ENCODE data around the gene SIRT6. TPM values are rescaled to one million over a fixed set of nuclear protein-coding genes. Genes with fewer than 3 reads are reported as not detected.

Gene SIRT6
- polyA plus RNA-seq, 1 donor (not counting 4 experiments of a cell fraction or from before 2014, with no cell fraction given) = 14.6 TPM

DNA sequence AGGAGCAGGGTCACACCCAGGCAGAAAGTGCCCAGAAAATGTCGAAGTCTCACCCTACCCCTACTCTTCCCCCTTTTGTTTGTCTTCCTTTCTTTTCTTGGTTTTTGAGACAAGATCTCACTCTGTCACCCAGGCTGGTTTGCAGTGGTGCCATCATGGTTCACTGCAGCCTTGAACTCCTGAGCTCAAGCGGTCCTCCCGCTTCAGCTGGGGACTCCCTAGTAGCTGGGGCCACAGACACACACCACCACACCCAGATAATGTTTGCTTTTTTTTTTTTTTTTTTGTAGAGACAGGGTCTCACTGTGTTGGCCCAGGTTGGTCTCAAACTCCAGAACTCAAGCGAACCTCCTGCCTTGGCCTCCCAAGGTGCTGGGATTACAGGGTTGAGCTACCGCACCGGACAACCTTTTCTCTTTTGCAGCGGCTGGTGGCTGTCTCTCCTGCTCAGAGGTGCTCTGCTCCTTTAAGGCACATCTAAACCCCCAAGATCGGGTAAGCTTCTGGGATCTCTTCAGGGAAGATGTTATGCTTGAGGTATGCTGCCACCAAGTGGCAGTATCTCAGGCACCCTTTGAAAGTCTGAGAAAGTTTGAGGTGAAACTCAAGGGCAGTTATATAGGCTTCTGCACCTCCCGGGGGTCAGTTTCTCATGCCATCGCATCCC lies 24.6 kb upstream of the SIRT6 start:
- H3K9ac ChIP-seq (ENCODE audit: control insufficient read depth, extremely low read depth, insufficient read depth, low read length) = no peak overlapping the region
- no peaks in the 10 kb centered on the region for H3K36me3 ChIP-seq (ENCODE audit: control insufficient read depth in 2 of 2, extremely low read depth in 1 of 2, insufficient read depth in 2 of 2, low read length in 2 of 2)
- FAIRE-seq (no peak), DNase-seq (ENCODE audit: low read depth, low spot score) (no peak)
- no peaks in the 10 kb centered on the region for H3K27me3 ChIP-seq (ENCODE audit: control insufficient read depth, extremely low read depth, insufficient read depth, low read length)
- H3K27ac ChIP-seq (ENCODE audit: control insufficient read depth, insufficient read depth, low read length) = no peak overlapping the region
- no peak overlapping the region for H3K4me3 ChIP-seq (ENCODE audit: control insufficient read depth in 2 of 3, extremely low read depth in 1 of 3, insufficient read depth in 2 of 3, low read depth in 1 of 3, low read length in 3 of 3)
- no peaks in the 10 kb centered on the region for H3K79me2 ChIP-seq (ENCODE audit: control insufficient read depth, insufficient read depth, low read length)
- TF ChIP-seq EZH2 (IDR thresholded peaks at IDR 0.05; ENCODE audit: low read length) = no peak
- TF ChIP-seq, protein P1, sequence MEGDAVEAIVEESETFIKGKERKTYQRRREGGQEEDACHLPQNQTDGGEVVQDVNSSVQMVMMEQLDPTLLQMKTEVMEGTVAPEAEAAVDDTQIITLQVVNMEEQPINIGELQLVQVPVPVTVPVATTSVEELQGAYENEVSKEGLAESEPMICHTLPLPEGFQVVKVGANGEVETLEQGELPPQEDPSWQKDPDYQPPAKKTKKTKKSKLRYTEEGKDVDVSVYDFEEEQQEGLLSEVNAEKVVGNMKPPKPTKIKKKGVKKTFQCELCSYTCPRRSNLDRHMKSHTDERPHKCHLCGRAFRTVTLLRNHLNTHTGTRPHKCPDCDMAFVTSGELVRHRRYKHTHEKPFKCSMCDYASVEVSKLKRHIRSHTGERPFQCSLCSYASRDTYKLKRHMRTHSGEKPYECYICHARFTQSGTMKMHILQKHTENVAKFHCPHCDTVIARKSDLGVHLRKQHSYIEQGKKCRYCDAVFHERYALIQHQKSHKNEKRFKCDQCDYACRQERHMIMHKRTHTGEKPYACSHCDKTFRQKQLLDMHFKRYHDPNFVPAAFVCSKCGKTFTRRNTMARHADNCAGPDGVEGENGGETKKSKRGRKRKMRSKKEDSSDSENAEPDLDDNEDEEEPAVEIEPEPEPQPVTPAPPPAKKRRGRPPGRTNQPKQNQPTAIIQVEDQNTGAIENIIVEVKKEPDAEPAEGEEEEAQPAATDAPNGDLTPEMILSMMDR (optimal IDR thresholded peaks at IDR 0.05 in 1 of 3, IDR thresholded peaks at IDR 0.05 in 1 of 3, conservative IDR thresholded peaks at IDR 0.05 in 1 of 3; ENCODE audit: extremely low read depth in 1 of 3, insufficient read depth in 2 of 3, low read length in 3 of 3) = peak in 2 of 3 experiments; percentile 17 to 18
- H3K4me1 ChIP-seq (ENCODE audit: control insufficient read depth, extremely low read depth, insufficient read depth, low read length) = no peaks in the 10 kb centered on the region
- H3K4me2 ChIP-seq (ENCODE audit: control insufficient read depth, extremely low read depth, insufficient read depth, low read depth, low read length) = no peak overlapping the region
- no peak overlapping the region for H2AFZ ChIP-seq (ENCODE audit: control insufficient read depth, low read length)
- no peaks in the 10 kb centered on the region for H4K20me1 ChIP-seq (ENCODE audit: control insufficient read depth, extremely low read depth, insufficient read depth, low read length)
- H3K9me3 ChIP-seq (ENCODE audit: control insufficient read depth, low read depth, low read length) = no peaks in the 10 kb centered on the region
- no peaks in the 10 kb centered on the region for H3K9me1 ChIP-seq (ENCODE audit: control insufficient read depth, extremely low read depth, insufficient read depth, low read length)
- dilution Hi-C loops (cut with MboI; ENCODE audit: extremely low pct_ligation_motif_present, low sequenced_read_pairs) = no loop called here

DNA sequence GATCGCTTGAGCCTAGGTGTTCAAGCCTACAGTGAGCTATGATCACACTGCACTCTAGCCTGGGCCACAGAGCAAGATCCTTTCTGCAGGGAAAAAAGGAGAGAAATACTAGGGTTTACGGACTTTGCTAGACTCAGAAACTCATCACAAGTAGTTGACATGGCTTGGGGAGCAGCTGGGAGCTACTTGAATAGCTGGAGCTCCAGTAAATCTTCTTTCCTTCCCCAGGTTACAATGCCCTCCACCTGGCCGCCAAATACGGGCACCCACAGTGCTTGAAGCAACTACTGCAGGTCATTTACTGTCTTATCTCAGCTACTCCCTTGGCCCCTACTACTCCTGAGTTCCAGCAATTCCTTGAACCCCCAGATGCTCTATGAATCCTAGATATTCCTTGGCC lies 19.4 kb upstream of the SIRT6 start:
- Histone ChIP-seq H3K79me2 (ENCODE audit: control insufficient read depth, insufficient read depth, low read length) (no peaks in the 10 kb centered on the region), H2AFZ (ENCODE audit: control insufficient read depth, low read length) (no peak overlapping the region), H3K36me3 (ENCODE audit: control insufficient read depth in 2 of 2, extremely low read depth in 1 of 2, insufficient read depth in 2 of 2, low read length in 2 of 2) (no peaks in the 10 kb centered on the region), H3K9me1 (ENCODE audit: control insufficient read depth, extremely low read depth, insufficient read depth, low read length) (no peaks in the 10 kb centered on the region), H3K9ac (ENCODE audit: control insufficient read depth, extremely low read depth, insufficient read depth, low read length) (no peak overlapping the region), H3K4me2 (ENCODE audit: control insufficient read depth, extremely low read depth, insufficient read depth, low read depth, low read length) (no peak overlapping the region), H3K9me3 (ENCODE audit: control insufficient read depth, low read depth, low read length) (no peaks in the 10 kb centered on the region), H3K27ac (ENCODE audit: control insufficient read depth, insufficient read depth, low read length) (no peak overlapping the region), H3K4me1 (ENCODE audit: control insufficient read depth, extremely low read depth, insufficient read depth, low read length) (no peaks in the 10 kb centered on the region), H3K27me3 (ENCODE audit: control insufficient read depth, extremely low read depth, insufficient read depth, low read length) (peaks cover 13% of the 10 kb centered on the region), H3K4me3 (ENCODE audit: control insufficient read depth in 2 of 3, extremely low read depth in 1 of 3, insufficient read depth in 2 of 3, low read depth in 1 of 3, low read length in 3 of 3) (no peak overlapping the region), H4K20me1 (ENCODE audit: control insufficient read depth, extremely low read depth, insufficient read depth, low read length) (no peaks in the 10 kb centered on the region)
- FAIRE-seq (no peak), DNase-seq (ENCODE audit: low read depth, low spot score) (no peak)
- no peak for TF ChIP-seq EZH2 (IDR thresholded peaks at IDR 0.05; ENCODE audit: low read length)
- TF ChIP-seq, protein P1 (optimal IDR thresholded peaks at IDR 0.05 in 1 of 3, IDR thresholded peaks at IDR 0.05 in 1 of 3, conservative IDR thresholded peaks at IDR 0.05 in 1 of 3; ENCODE audit: extremely low read depth in 1 of 3, insufficient read depth in 2 of 3, low read length in 3 of 3) = no peak
- dilution Hi-C loops (cut with MboI; ENCODE audit: extremely low pct_ligation_motif_present, low sequenced_read_pairs) = no loop called here

Data from keratinocyte (primary cell).